Measurements from ENCODE around the gene INMT. TPM values are rescaled to one million over a fixed set of nuclear protein-coding genes. Genes with fewer than 3 reads are reported as not detected.
A peak's percentile ranks its signal among the peaks of the same experiment; 100 is the strongest.

INMT gene
- total RNA-seq, 1 experiment from 2014 or later, result not detected

DNA sequence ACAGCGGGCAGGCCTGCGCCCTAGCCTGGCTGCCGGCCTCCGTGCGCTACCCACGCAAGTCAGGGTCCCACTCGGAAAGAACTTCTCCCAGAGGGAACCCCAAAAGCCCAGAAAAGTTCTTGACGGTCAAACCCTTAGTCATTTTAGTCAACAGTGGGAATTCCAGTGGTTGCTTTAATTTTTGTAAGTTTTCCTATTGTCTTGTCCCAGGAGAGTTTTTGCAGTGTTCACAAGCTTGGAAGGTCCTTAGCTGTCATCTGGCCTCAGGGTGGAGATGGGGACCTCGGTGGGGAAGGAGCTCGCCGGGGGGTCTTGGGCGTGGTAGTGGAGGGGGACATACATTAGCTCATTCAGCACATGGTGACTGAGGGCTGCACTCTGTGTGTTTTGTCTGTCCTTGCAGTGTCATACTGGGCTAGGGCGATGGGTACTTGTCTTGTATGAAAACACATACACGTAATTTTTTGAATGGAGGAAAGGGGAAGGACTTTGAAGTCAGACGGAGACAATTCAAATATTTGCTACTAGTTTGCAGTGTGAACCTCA, 20.0 kb downstream of the INMT start:
- BruUV-seq (replicated peaks), result no TSS peak
- Mint-ChIP-seq H3K36me3 (ENCODE audit: insufficient read depth, unreplicated experiment) (no peaks in the 10 kb centered on the region), H3K4me3 (ENCODE audit: unreplicated experiment) (peak overlapping the region; percentile 80), H3K4me1 (ENCODE audit: insufficient read depth, unreplicated experiment) (peaks cover 5% of the 10 kb centered on the region), H3K9me3 (ENCODE audit: unreplicated experiment) (no peaks in the 10 kb centered on the region), H3K27me3 (ENCODE audit: insufficient read depth, unreplicated experiment) (no peaks in the 10 kb centered on the region), H3K27ac (ENCODE audit: low read depth, unreplicated experiment) (peak overlapping the region; percentile 55)
- intact Hi-C loops (cut with micrococcal nuclease), result no loop called here
- CTCF ChIA-PET, result interaction anchor here (0.6 to 1.9 kb wide), 5 partner anchors 8 to 213 kb away, joined by 3 to 9 read pairs (median 3); no protein-coding TSS in a partner anchor
- TF ChIP-seq, protein P1, sequence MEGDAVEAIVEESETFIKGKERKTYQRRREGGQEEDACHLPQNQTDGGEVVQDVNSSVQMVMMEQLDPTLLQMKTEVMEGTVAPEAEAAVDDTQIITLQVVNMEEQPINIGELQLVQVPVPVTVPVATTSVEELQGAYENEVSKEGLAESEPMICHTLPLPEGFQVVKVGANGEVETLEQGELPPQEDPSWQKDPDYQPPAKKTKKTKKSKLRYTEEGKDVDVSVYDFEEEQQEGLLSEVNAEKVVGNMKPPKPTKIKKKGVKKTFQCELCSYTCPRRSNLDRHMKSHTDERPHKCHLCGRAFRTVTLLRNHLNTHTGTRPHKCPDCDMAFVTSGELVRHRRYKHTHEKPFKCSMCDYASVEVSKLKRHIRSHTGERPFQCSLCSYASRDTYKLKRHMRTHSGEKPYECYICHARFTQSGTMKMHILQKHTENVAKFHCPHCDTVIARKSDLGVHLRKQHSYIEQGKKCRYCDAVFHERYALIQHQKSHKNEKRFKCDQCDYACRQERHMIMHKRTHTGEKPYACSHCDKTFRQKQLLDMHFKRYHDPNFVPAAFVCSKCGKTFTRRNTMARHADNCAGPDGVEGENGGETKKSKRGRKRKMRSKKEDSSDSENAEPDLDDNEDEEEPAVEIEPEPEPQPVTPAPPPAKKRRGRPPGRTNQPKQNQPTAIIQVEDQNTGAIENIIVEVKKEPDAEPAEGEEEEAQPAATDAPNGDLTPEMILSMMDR (IDR thresholded peaks at IDR 0.05; ENCODE audit: unreplicated experiment), result no peak
- DNase-seq (ENCODE audit: unreplicated experiment), result peak; percentile 9
- POLR2A ChIA-PET, result interaction anchor here (0.6 to 1.2 kb wide), 3 partner anchors 9 to 62 kb away, joined by 3 to 6 read pairs (median 3); no protein-coding TSS in a partner anchor

- Mint-ChIP-seq H3K27ac (ENCODE audit: low read depth, unreplicated experiment) (no peak overlapping the region), H3K9me3 (ENCODE audit: unreplicated experiment) (no peaks in the 10 kb centered on the region), H3K4me3 (ENCODE audit: unreplicated experiment) (peak overlapping the region; percentile 80), H3K36me3 (ENCODE audit: insufficient read depth, unreplicated experiment) (no peaks in the 10 kb centered on the region), H3K27me3 (ENCODE audit: insufficient read depth, unreplicated experiment) (no peaks in the 10 kb centered on the region), H3K4me1 (ENCODE audit: insufficient read depth, unreplicated experiment) (peaks cover 5% of the 10 kb centered on the region)
- ChIA-PET POLR2A (no interaction called here), CTCF (interaction anchor here (0.6 to 1.9 kb wide), 3 partner anchors 10 to 176 kb away, joined by 3 to 9 read pairs (median 3); no protein-coding TSS in a partner anchor)
- BruUV-seq (replicated peaks), result no TSS peak
- TF ChIP-seq, protein P1 (IDR thresholded peaks at IDR 0.05; ENCODE audit: unreplicated experiment), result no peak
- intact Hi-C loops (cut with micrococcal nuclease), result no loop called here
- no peak for DNase-seq (ENCODE audit: unreplicated experiment)
Measured at GRCh38 chr7:30772984-30773383, 21.0 kb downstream of the INMT start.

- Mint-ChIP-seq H3K4me3 (ENCODE audit: unreplicated experiment) (no peak overlapping the region), H3K4me1 (ENCODE audit: insufficient read depth, unreplicated experiment) (no peaks in the 10 kb centered on the region), H3K36me3 (ENCODE audit: insufficient read depth, unreplicated experiment) (peaks cover 16% of the 10 kb centered on the region), H3K27me3 (ENCODE audit: insufficient read depth, unreplicated experiment) (no peaks in the 10 kb centered on the region), H3K27ac (ENCODE audit: low read depth, unreplicated experiment) (no peak overlapping the region), H3K9me3 (ENCODE audit: unreplicated experiment) (no peaks in the 10 kb centered on the region)
- ChIA-PET CTCF (no interaction called here), POLR2A (no interaction called here)
- DNase-seq (ENCODE audit: unreplicated experiment), result no peak
- no TSS peak for BruUV-seq (replicated peaks)
- intact Hi-C loops (cut with micrococcal nuclease), result no loop called here
- TF ChIP-seq, protein P1 (IDR thresholded peaks at IDR 0.05; ENCODE audit: unreplicated experiment), result no peak
Measured at GRCh38 chr7:30775992-30776391, 24.1 kb downstream of the INMT start.

DNA sequence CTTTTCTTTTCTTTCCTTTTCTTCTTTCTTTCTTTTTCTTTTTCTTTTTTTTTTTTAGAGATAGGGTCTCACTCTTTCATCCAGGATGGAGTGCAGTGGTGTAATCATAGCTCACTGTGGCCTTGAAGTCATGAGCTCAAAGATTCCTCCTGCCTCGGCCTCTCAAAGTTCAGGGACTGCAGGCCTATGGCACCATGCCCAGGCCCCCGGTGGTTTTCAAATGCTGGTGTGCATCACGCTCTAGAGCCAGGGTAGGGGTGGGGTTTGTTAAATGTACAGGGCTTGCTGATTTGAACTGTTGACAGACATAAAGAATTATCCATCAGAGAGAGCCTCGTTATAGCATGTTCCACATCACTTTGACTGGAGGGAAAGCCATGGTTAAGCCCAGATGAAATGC, 25.0 kb downstream of the INMT start:
- H3K27me3 Mint-ChIP-seq (ENCODE audit: insufficient read depth, unreplicated experiment), result no peaks in the 10 kb centered on the region
- no peaks in the 10 kb centered on the region for H3K9me3 Mint-ChIP-seq (ENCODE audit: unreplicated experiment)
- intact Hi-C loops (cut with micrococcal nuclease), result no loop called here
- DNase-seq (ENCODE audit: unreplicated experiment), result no peak
- no peaks in the 10 kb centered on the region for H3K4me1 Mint-ChIP-seq (ENCODE audit: insufficient read depth, unreplicated experiment)
- CTCF ChIA-PET, result interaction anchor here (0.6 to 1.4 kb wide), 3 partner anchors 36 to 228 kb away, joined by 3 to 7 read pairs (median 4); no protein-coding TSS in a partner anchor
- BruUV-seq (replicated peaks), result no TSS peak
- no peak overlapping the region for H3K27ac Mint-ChIP-seq (ENCODE audit: low read depth, unreplicated experiment)
- H3K4me3 Mint-ChIP-seq (ENCODE audit: unreplicated experiment), result no peak overlapping the region
- POLR2A ChIA-PET, result interaction anchor here (0.7 kb wide), 1 partner anchor 1560 kb away, joined by 3 read pairs; no protein-coding TSS in a partner anchor
- TF ChIP-seq, protein P1 (IDR thresholded peaks at IDR 0.05; ENCODE audit: unreplicated experiment), result no peak
- peaks cover 20% of the 10 kb centered on the region for H3K36me3 Mint-ChIP-seq (ENCODE audit: insufficient read depth, unreplicated experiment)

Measured in MCF 10A (cell line).